KOPT-K1 (cell line): ENCODE results near the gene SEC63.

Experiments used
- H3K27ac ChIP-seq: fragments of 200-600 bp; sonication (generic); 2 replicates; pipeline ENCODE4 v1.5.1; 2016; ENCODE audit warnings: antibody characterized with exemption, mild to moderate bottlenecking, low read depth, low read length; ENCODE audit not compliant: poor library complexity, severe bottlenecking
- H3K36me3 ChIP-seq: fragments of 200-600 bp; sonication (generic); 2 replicates; pipeline ENCODE4 v1.5.1; 2017; ENCODE audit warnings: antibody characterized with exemption, mild to moderate bottlenecking, low read length, moderate library complexity; ENCODE audit not compliant: insufficient read depth
- H3K9me3 ChIP-seq: fragments of 200-600 bp; sonication (generic); 2 replicates; pipeline ENCODE4 v1.5.1; 2017; ENCODE audit warnings: antibody characterized with exemption, low read length, mild to moderate bottlenecking; ENCODE audit not compliant: insufficient read depth, poor library complexity, severe bottlenecking

The SEC63 gene

GRCh38 chr6:107832151-107833056 is 125.6 kb downstream of the SEC63 start:
- H3K36me3 ChIP-seq = no peaks in the 10 kb centered on the region
- H3K9me3 ChIP-seq = no peaks in the 10 kb centered on the region
- H3K27ac ChIP-seq = no peak overlapping the region

GRCh38 chr6:107830060-107830459 is 127.9 kb downstream of the SEC63 start:
- H3K9me3 ChIP-seq = no peaks in the 10 kb centered on the region

GRCh38 chr6:107827541-107827940 is 130.5 kb downstream of the SEC63 start:
- H3K36me3 ChIP-seq = no peaks in the 10 kb centered on the region
- no peaks in the 10 kb centered on the region for H3K9me3 ChIP-seq
- no peak overlapping the region for H3K27ac ChIP-seq

More at GRCh38 chr6:107830060-107830459, 127.9 kb downstream of the SEC63 start:
- no peaks in the 10 kb centered on the region for H3K36me3 ChIP-seq
- H3K27ac ChIP-seq = no peak overlapping the region

- no peaks in the 10 kb centered on the region for H3K9me3 ChIP-seq
- no peaks in the 10 kb centered on the region for H3K36me3 ChIP-seq
- peak overlapping the region; percentile 63 for H3K27ac ChIP-seq
Observed at GRCh38 chr6:107823047-107823557, 134.9 kb downstream of the SEC63 start.

GRCh38 chr6:107822176-107823046 is 135.6 kb downstream of the SEC63 start:
- Histone ChIP-seq H3K27ac (peak overlapping the region; percentile 63), H3K9me3 (no peaks in the 10 kb centered on the region), H3K36me3 (no peaks in the 10 kb centered on the region)

GRCh38 chr6:107821591-107821990 is 136.4 kb downstream of the SEC63 start:
- peak overlapping the region; percentile 63 for H3K27ac ChIP-seq
- no peaks in the 10 kb centered on the region for H3K36me3 ChIP-seq
- H3K9me3 ChIP-seq = no peaks in the 10 kb centered on the region

GRCh38 chr6:107820338-107821261 is 137.4 kb downstream of the SEC63 start:
- Histone ChIP-seq H3K9me3 (no peaks in the 10 kb centered on the region), H3K27ac (peak overlapping the region; percentile 17), H3K36me3 (no peaks in the 10 kb centered on the region)

GRCh38 chr6:107819964-107820337 is 138.1 kb downstream of the SEC63 start:
- H3K9me3 ChIP-seq = no peaks in the 10 kb centered on the region
- H3K27ac ChIP-seq = no peak overlapping the region
- no peaks in the 10 kb centered on the region for H3K36me3 ChIP-seq

GRCh38 chr6:107819217-107819616 is 138.8 kb downstream of the SEC63 start:
- Histone ChIP-seq H3K9me3 (no peaks in the 10 kb centered on the region), H3K36me3 (no peaks in the 10 kb centered on the region), H3K27ac (no peak overlapping the region)

- Histone ChIP-seq H3K36me3 (no peaks in the 10 kb centered on the region), H3K9me3 (no peaks in the 10 kb centered on the region), H3K27ac (no peak overlapping the region)
Observed at GRCh38 chr6:107818272-107818671, 139.7 kb downstream of the SEC63 start.

- no peak overlapping the region for H3K27ac ChIP-seq
- no peaks in the 10 kb centered on the region for H3K36me3 ChIP-seq
- H3K9me3 ChIP-seq = no peaks in the 10 kb centered on the region
Observed at GRCh38 chr6:107817784-107818183, 140.2 kb downstream of the SEC63 start.
